NCI-H146 treated with DMSO at 0.1 percent for 48 hours (cell line): Measurements from ENCODE around the gene OR13C9.
"Not testable (repeated sequence)": the region's sequence is repeated elsewhere in the genome, so short reads cannot be mapped to it uniquely, and the experiment has no call there.

Experiments
- DNase-seq: peaks from one replicate; lab custom pipeline; 2025; ENCODE audit not compliant: unreplicated experiment; lab: John Stamatoyannopoulos, UW

The OR13C9 gene, protein sequence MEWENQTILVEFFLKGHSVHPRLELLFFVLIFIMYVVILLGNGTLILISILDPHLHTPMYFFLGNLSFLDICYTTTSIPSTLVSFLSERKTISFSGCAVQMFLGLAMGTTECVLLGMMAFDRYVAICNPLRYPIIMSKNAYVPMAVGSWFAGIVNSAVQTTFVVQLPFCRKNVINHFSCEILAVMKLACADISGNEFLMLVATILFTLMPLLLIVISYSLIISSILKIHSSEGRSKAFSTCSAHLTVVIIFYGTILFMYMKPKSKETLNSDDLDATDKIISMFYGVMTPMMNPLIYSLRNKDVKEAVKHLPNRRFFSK

DNA sequence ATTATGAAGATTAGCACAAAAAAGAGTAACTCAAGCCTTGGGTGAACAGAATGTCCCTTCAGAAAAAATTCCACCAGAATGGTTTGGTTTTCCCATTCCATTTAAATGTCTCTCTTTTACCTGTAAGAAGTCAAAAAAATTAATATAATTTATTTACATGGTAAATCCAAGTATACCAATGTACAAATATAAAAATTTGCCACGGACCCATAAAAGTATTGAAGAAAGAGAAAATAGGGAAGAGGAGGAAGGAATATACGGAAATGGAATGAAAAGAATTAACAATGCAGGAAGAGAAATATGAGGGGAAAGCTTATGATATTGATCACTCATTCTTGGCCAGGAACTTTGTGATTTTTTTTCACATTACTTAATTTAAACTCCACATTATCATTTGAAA lies at the start of gene OR13C9:
Gene OR13C9, minus strand, starts transcription at position 101 of the 400 bp plus-strand sequence. Its CDS starts 0 bp downstream, at position 101.
- DNase-seq: no peak

DNA sequence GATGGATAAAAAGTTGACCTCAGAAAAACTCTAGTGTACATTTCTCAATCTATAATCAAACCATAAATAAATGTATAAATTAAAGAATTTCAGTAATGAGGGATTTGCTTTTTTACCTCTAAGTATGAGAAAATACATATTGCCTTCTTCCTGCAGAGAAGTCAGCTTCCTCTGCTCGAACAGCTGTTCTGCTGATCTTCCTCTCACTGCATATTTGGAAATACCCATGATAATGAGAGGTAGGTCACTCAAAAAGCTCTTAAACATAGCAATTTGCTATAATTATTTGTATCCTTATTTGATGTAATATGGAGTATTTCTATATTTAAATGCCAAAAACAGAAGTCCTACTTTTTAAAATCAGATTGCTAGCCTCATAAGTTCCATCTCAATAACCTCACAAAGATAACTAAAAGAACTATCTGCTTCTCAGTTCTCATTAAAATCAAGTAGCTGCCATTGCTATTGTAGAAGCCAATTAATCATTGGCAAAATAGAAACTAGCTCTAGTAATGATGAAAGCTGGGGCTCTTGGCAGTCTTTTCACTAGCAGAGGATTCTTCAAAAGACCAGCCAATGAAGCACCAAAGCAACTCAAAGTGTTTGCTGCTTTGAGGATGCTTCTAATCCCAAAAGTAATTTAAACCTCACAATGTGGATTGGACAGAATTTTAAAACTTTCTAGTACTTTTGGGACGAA lies 40.6 kb upstream of the OR13C9 start:
- DNase-seq: no peak

DNA sequence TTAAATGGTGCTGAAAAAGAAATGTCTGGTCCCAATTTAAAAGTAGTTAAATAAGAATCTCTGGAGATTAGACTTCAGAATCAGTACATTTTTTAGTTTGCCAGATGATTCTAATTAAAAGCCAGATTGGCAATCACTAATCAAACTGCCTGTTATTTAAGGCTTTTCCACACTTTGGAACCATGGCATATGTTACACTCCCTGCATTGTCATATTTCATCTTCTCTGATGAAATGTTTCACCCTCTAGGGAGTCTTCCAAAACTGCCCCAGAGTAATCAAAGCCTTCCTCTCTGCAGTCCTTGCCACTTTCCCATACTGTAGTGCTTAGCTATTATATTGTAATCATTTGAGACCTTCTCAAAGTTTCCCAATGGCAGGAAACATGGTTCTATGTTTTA lies 17.5 kb upstream of the OR13C9 start:
- DNase-seq: no peak

DNA sequence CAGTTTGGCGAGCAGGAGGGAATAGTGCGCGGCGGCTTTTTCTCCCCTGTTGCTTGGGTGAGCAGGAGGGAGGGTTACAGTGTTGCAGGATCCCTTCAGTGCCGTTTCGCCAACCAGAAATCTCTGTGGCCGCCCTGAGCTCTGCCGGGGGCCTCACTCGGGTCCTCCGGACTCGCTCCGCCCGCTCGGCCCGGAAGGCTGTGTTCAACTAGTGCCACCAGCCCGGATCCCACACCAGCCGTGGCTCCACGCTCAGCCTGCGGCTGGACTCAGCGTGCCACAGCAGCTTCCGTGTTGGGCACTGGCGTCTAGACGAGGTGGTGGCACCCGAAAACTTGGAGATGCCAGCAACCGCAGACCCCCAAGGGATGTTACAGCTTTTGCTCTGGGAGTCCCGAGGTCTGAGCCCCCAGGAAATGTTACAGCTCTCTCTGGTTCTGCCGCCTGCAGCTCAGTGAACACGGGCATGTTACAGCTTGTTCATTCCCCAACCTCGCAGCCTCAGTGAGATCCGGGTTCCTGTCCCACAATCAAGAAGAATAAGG lies 16.0 kb upstream of the OR13C9 start:
- DNase-seq: no peak

DNA sequence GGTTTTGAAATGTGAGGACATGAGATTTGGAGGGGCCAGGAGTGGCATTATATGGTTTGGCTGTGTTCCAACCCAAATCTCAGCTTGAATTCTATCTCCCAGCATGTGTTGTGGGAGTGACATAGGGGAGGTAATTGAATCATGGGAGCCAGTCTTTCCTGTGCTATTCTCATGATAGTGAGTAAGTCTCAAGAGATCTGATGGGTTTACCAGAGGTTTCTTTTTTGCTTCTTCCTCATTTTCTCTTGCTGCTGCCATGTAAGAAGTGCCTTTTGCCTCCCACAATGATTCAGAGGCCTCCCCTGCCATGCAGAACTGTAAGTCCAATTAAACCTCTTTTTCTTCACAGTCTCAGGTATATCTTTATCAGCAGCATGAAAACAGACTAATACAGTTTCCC lies 8.0 kb upstream of the OR13C9 start:
- DNase-seq: not testable (repeated sequence)

DNA sequence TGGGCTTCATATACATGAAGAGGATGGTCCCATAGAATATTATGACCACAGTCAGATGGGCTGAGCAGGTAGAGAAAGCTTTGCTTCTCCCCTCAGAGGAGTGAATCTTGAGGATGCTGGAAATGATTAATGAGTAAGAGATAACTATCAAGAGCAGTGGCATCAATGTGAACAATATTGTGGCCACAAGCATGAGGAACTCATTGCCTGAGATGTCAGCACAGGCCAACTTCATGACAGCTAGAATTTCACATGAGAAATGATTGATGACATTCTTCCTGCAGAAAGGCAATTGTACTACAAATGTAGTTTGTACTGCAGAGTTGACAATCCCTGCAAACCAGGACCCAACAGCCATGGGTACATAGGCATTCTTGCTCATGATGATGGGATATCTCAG lies 586 bp downstream of the OR13C9 start:
- no peak for DNase-seq

DNA sequence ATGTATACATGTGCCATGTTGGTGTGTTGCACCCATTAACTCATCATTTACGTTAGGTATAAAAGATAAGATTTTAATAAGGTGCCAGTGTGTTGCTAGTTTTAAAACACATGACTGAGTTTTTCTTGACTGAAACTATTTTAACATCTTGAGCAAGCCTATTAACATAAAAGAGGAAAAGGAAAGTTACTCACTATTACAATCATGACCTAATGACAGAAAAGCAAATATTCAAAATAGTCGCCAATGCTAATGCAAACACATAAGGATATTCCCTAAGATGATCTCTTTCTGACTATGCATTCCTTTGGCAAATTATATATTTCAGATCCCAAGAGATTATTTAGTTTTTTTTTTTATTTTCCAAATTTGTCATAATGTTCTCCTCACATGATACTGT lies 6.8 kb downstream of the OR13C9 start:
- no peak for DNase-seq

DNA sequence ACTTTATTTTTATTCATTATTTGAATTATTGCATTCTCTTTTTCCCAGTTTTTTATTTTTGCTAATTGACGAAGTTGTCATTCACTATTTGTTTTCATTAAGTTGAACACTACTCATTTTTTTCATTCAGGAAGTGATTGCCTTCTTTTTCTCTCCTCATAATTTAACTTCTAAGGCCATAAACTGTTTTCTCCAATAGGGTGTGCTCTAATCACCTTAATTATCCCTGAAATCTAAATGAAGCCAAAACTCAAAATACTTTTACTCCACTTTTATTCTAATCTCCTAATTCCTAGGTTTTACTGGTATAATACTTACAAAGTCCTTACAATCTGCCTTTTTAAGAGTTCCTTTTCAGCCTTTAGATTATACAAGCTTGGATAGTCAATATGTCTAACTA lies 9.7 kb downstream of the OR13C9 start:
- no peak for DNase-seq

DNA sequence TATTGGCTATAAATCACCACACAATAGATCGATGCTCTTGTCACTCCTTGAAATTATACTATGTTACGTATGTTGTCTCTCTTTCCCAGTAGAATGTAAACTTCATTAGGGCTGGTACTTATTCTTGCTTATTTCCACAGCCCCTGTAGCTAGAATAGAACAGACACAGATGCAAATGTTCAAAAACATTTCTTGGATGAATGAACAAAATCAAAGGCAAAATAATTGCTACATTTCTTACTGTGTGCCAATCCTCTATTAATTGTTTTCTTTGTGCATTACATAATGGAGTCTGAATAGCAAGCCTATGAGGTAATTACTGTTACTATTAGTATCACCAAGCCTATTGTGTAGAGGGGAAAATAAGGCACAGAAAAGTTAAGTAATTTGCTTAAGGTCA lies 11.9 kb downstream of the OR13C9 start:
- DNase-seq: peak; percentile 11

DNA sequence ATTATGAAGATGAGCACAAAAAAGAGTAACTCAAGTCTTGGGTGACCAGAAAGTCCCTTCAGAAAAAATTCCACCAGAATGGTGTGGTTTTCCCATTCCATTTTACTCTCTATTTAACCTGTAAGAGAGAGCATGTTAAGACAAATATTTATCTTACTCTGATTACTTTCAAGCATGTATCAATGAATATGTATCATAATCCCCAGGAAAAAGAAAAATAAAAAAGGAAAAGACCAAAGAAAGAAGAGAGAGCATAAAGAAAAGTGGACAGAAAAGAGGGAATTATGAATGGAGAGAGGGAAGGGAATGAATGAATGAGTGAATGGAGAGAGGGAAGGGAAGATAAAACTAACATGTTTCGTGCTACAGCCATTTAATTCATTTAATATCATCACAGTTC lies 12.5 kb downstream of the OR13C9 start, which contains the start of gene OR13C2:
Gene OR13C2, minus strand, starts transcription at position 101 of the 400 bp plus-strand sequence. Its CDS starts 0 bp downstream, at position 101.
- DNase-seq: not testable (repeated sequence)

DNA sequence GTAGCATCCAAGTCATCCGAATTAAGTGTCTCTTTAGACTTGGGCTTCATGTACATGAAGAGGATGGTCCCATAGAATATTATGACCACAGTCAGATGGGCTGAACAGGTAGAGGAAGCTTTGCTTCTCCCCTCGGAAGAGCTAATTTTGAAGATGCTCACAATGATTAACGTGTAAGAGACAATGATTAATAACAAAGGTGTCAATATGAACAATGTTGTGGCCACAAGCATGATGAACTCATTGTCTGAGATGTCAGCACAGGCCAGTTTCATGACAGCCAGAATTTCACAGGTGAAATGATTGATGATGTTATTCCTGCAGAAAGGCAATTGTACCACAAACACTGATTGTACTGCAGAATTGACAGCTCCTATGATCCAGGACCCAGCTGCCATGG lies 13.2 kb downstream of the OR13C9 start:
- no peak for DNase-seq

DNA sequence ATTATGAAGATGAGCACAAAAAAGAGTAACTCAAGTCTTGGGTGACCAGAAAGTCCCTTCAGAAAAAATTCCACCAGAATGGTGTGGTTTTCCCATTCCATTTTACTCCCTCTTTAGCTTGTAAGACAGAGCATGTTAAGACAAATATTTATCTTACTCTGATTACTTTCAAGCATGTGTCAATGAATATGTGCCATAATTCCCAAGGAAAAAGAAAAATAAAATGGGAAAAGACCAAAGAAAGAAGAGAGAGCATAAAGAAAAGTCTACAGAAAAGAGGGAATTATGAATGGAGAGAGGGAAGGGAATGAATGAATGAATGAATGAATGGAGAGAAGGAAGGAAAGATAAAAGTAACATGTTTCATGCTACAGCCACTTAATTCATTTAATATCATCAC lies 18.7 kb downstream of the OR13C9 start, which contains the start of gene OR13C5:
Gene OR13C5, minus strand, starts transcription at position 101 of the 400 bp plus-strand sequence. Its CDS starts 0 bp downstream, at position 101.
- not testable (repeated sequence) for DNase-seq

DNA sequence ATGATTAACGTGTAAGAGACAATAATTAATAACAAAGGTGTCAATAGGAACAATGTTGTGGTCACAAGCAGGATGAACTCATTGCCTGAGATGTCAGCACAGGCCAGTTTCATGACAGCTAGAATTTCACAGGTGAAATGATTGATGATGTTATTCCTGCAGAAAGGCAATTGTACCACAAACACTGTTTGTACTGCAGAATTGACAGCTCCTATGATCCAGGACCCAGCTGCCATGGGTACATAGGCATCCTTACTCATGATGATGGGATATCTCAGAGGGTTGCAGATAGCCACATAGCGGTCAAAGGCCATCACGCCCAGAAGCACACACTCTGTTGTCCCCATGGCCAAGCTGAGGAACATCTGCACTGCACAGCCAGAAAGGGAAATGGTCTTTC lies 19.3 kb downstream of the OR13C9 start:
- DNase-seq: not testable (repeated sequence)

DNA sequence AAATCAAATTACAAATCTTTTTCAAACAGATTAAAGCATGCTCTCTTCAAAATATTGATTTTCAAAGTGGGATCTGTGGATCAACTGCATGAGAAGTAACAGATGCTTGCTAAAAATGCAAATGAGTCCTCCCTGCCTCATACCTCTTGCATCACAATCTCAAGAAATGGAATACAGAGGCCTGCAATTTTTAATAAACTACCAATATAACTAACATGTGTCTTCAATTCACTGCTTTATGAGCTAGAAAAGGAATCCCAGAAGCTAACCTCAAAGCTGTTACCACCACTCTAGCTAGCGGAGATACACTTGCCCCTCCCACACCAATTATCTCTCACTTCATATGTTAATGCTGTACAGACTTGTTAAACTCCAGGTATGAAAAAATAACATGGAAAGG lies 28.4 kb downstream of the OR13C9 start:
- no peak for DNase-seq

DNA sequence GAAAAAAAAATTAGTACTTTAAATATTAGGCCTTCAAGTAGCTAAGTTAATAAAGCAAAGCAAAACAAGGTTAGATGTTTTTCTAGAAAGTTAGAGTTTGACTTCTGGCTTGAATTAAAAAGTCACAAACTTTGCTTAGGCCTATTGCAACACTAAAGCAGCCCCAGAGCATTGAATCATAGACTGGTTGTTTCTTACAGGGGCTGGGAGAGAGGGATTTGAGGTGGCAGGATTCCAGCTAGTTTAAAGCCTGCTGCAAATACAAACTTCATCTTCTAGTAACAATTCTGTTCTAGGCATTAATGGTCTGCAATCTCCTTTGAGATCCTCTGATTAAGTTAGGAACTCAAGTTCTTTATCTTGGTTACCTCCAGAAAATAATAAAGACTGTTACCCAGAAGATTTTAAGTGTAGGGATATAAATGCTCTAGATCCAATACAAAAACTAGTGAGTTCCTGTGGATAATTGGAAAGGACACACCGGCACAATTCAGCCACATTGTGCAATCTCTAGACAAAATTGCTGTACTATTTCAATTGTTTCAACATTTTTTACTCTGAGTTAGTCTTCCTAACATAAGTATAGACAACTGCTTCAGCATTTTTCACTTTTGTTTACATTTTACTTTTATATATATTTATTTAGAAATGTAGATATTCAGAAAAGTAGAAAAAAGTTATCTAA lies 31.4 kb downstream of the OR13C9 start:
- DNase-seq: no peak

DNA sequence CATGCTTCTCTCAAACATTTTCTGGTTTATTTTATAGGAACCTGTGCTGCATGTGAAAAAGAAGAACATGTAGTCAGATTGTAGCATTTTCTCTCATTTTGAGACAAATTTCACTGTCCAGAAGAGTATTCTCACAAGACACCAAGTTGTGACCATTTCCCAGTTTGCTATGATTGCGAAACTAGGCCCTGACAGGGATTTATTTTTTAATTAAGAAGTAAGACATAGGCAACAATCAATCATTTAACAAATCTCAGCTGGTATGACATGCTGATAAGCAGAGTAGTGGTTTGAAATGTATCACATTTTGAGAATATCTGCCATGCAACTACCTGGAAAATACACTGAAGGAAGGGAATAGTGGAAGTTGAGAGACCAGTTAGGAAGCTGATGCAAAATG lies 37.4 kb downstream of the OR13C9 start:
- DNase-seq: no peak

DNA sequence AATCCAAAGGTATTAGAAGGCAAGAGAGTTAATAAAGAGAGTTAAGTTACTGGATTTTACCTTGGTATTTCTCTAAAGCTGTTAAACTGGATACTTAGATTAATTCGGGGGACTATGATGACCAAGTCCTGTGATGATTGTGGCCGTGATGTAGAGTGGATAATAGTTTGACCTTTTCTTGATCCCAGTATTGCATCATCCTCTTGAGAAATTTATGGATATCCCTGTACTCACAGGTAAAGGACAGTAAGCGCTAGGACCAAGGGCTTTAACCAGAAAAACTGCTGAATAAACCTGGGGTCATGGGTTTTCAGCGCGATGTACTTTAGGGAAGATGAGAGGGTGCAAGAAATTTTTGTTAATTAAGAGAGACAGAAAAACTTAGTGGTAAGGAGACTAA lies 40.7 kb downstream of the OR13C9 start:
- DNase-seq: no peak

DNA sequence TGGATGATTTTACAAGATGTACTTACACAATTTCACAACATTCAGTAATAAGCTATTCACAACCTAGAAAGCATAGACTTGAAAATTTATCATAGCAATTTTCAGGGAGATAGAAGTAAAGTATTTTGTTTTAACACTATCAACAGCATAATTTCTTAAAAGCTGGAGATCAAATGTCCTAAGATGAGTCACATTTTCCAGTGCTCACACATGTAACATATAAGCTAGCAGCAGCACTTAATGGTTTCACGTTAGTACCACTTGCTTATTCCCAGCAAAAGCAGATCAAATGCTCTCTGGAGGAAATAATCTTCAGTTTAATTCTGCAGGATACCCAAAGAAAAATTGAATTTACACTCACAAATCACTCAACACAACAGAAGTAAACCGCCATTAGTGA lies 42.5 kb downstream of the OR13C9 start:
- no peak for DNase-seq

DNA sequence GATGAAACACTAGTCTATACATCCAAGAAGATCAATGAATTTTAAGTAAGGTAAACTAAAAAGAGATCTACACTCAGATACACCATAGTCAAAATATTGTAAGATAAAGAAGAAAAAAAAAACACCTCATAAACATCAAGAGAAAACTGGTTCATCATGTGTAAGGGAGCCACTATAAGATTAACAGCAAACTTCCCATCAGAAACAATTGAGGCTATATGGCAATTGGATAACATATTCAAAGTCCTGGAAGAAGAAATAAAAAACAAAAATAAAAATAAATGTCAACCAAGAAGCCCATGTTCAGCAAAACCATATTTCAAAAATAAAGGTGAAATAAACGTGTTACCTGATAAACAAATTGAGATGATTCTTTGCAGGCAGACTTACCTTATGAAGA lies 45.4 kb downstream of the OR13C9 start:
- DNase-seq: no peak

DNA sequence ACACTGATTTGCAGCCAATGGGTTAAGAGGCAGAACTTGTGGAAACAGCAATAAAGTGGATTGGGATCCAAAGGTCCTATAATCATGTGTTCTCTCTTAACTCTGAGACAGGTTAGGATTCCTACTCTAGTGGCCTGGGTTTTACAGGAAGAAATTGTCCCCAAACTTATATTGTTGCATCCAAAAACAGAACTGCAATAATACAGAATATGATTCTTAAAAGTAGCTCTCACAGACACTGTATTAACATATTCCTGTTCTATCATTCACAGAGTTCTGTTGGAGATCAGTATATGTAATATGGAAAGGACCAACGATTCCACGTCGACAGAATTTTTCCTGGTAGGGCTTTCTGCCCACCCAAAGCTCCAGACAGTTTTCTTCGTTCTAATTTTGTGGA lies 49.1 kb downstream of the OR13C9 start, which contains the start of gene OR13C8:
Gene OR13C8, plus strand, starts transcription at position 301 of the 400 bp plus-strand sequence. Its CDS starts 0 bp downstream, at position 301.
- no peak for DNase-seq
